ENCODE results near the gene OR2T29. TPM values are rescaled to one million over a fixed set of nuclear protein-coding genes. Genes with fewer than 3 reads are reported as not detected.

Gene OR2T29
- polyA plus RNA-seq, 4 donors, result not detected

Other genes with a start within 250 kb of the OR2T29 start
- not detected for gene OR2M7, start 238.2 kb downstream of the OR2T29 start, polyA plus RNA-seq
- gene OR14C36, start 214.0 kb downstream of the OR2T29 start, polyA plus RNA-seq, result not detected
- not detected for gene OR2T4, start 201.1 kb downstream of the OR2T29 start, polyA plus RNA-seq
- gene OR2T6, start 187.0 kb downstream of the OR2T29 start, polyA plus RNA-seq, result not detected
- not detected for gene OR2T1, start 159.7 kb downstream of the OR2T29 start, polyA plus RNA-seq
- not detected for gene OR2T2, start 117.1 kb downstream of the OR2T29 start, polyA plus RNA-seq
- not detected for gene OR2T3, start 89.4 kb downstream of the OR2T29 start, polyA plus RNA-seq
- gene OR2T5, start 74.2 kb downstream of the OR2T29 start, polyA plus RNA-seq, result not detected
- not detected for gene OR2G6, start 54.7 kb downstream of the OR2T29 start, polyA plus RNA-seq
- gene OR2T34, start 12.0 kb upstream of the OR2T29 start, polyA plus RNA-seq, result not detected
- not detected for gene OR2T10, start 34.9 kb upstream of the OR2T29 start, polyA plus RNA-seq
- not detected for gene OR2T11, start 72.3 kb upstream of the OR2T29 start, polyA plus RNA-seq
- gene OR2T35, start 82.5 kb upstream of the OR2T29 start, polyA plus RNA-seq, result not detected
- not detected for gene OR2T27, start 92.8 kb upstream of the OR2T29 start, polyA plus RNA-seq
- not detected for gene OR14I1, start 140.0 kb upstream of the OR2T29 start, polyA plus RNA-seq
- 1 to 10 TPM in 2 of 4 donors, under 1 TPM in 1, not detected in 1; 0.81 to 3.4 (median 2.4) TPM for gene LYPD8, start 193.0 kb upstream of the OR2T29 start, polyA plus RNA-seq

Data from small intestine (tissue), 4 donors.